H1 (cell line): ENCODE results near the gene OTOF. TPM values are rescaled to one million over a fixed set of nuclear protein-coding genes. Genes with fewer than 3 reads are reported as not detected.

Experiments
- CTCF ChIA-PET: fragments of 300-600 bp; sonication (Branson Sonifier 250); formaldehyde crosslinking; loops from one replicate; lab custom pipeline; 2021; ENCODE audit not compliant: partially characterized antibody; lab: Charles Lee
- POLR2A ChIA-PET: fragments of 300-600 bp; sonication (Branson Sonifier 250); formaldehyde crosslinking; loops from one replicate; lab custom pipeline; 2021; ENCODE audit warnings: inconsistent platforms; ENCODE audit not compliant: partially characterized antibody; lab: Charles Lee
- DNase-seq, 2 experiments: peaks; one replicate each; pipeline versions ENCODE4 v3.0.0 to v3.0.0-alpha.2; 2010 to 2022; ENCODE audit warnings: low spot score in 2 of 2, low read depth in 1 of 2, mixed read lengths in 1 of 2
- FAIRE-seq: peaks from 2 replicates; lab custom pipeline; 2011; peaks lifted over from hg19 to GRCh38; lab: Jason Lieb, UNC
- H2AFZ ChIP-seq: 2 replicates; pipeline ENCODE4 v1.8.1; 2012; ENCODE audit warnings: low read length, inconsistent platforms
- H2AK5ac ChIP-seq: 2 replicates; pipeline ENCODE4 v1.6.1; 2013; ENCODE audit warnings: low read depth, low read length
- H2BK120ac ChIP-seq: replicated peaks from 2 replicates; pipeline ENCODE3; 2013; ENCODE audit warnings: low read depth, low read length, inconsistent platforms
- H2BK12ac ChIP-seq: 2 replicates; pipeline ENCODE4 v1.6.1; 2013; ENCODE audit warnings: low read depth, low read length
- H2BK15ac ChIP-seq: 2 replicates; pipeline ENCODE4 v1.6.1; 2013; ENCODE audit warnings: low read length
- H2BK20ac ChIP-seq: 2 replicates; pipeline ENCODE4 v1.6.1; 2013; ENCODE audit warnings: low read length
- H2BK5ac ChIP-seq: 2 replicates; pipeline ENCODE4 v1.6.1; 2013; ENCODE audit warnings: low read depth, low read length
- H3K14ac ChIP-seq: 2 replicates; pipeline ENCODE4 v1.6.1; 2013; ENCODE audit warnings: inconsistent platforms; ENCODE audit not compliant: insufficient read length
- H3K18ac ChIP-seq: 2 replicates; pipeline ENCODE4 v1.6.1; 2013; ENCODE audit warnings: low read length; ENCODE audit errors: extremely low read depth
- H3K23ac ChIP-seq: 2 replicates; pipeline ENCODE4 v1.6.1; 2013; ENCODE audit warnings: inconsistent platforms; ENCODE audit not compliant: insufficient read length
- H3K23me2 ChIP-seq: 2 replicates; pipeline ENCODE4 v1.6.1; 2013; ENCODE audit warnings: low read depth, low read length
- H3K27ac ChIP-seq: 2 replicates; pipeline ENCODE4 v1.6.1; 2011; ENCODE audit warnings: low read depth, low read length, inconsistent platforms
- H3K27me3 ChIP-seq, 4 experiments: replicated peaks in 1 of 4; 1 replicate in 1 of 4; 2 replicates in 3 of 4; pipeline versions ENCODE4 v1.6.1 to v1.8.1; 2011 to 2013; ENCODE audit warnings: low read length in 3 of 4, mild to moderate bottlenecking in 3 of 4, inconsistent platforms in 2 of 4, mixed read lengths in 2 of 4, moderate library complexity in 1 of 4; ENCODE audit not compliant: control insufficient read depth in 3 of 4, insufficient read depth in 3 of 4; ENCODE audit errors: extremely low read depth in 1 of 4
- H3K36me3 ChIP-seq, 4 experiments: 2 replicates each; pipeline versions ENCODE4 v1.6.1 to v1.8.1; 2011 to 2013; ENCODE audit warnings: mild to moderate bottlenecking in 4 of 4, low read length in 3 of 4, moderate library complexity in 2 of 4, control low read depth in 1 of 4, inconsistent platforms in 1 of 4; ENCODE audit not compliant: insufficient read depth in 4 of 4, control insufficient read depth in 2 of 4
- H3K4ac ChIP-seq: replicated peaks from 2 replicates; pipeline ENCODE3; 2013; ENCODE audit warnings: low read length, low read depth, mixed read lengths, inconsistent platforms; ENCODE audit not compliant: insufficient read length
- H3K4me1 ChIP-seq, 4 experiments: replicated peaks in 1 of 4; 1 replicate in 1 of 4; 2 replicates in 3 of 4; pipeline versions ENCODE4 v1.6.1 to v1.8.1; 2011 to 2013; ENCODE audit warnings: low read length in 3 of 4, inconsistent platforms in 2 of 4, mixed read lengths in 1 of 4; ENCODE audit not compliant: insufficient read depth in 4 of 4, control insufficient read depth in 3 of 4
- H3K4me2 ChIP-seq, 2 experiments: 2 replicates each; pipeline versions ENCODE4 v1.6.1 to v1.8.1; 2011 to 2013; ENCODE audit warnings: low read depth in 2 of 2, low read length in 2 of 2, control low read depth in 1 of 2, inconsistent platforms in 1 of 2, mild to moderate bottlenecking in 1 of 2; ENCODE audit not compliant: insufficient read depth in 1 of 2
- H3K4me3 ChIP-seq, 4 experiments: fragments of 200-600, 300-600 bp in 1 of 4; sonication (generic), shearing (Covaris generic), sonication (Bioruptor Twin) in 1 of 4; 2 replicates each; pipeline versions ENCODE4 v1.5.1 to v1.8.1; 2011 to 2016; ENCODE audit warnings: low read length in 4 of 4, low read depth in 3 of 4, control low read depth in 2 of 4, inconsistent platforms in 2 of 4, mild to moderate bottlenecking in 2 of 4, mixed read lengths in 1 of 4, moderate library complexity in 1 of 4; ENCODE audit not compliant: insufficient read depth in 2 of 4; ENCODE audit errors: extremely low read depth in 1 of 4
- H3K56ac ChIP-seq: replicated peaks from 2 replicates; pipeline ENCODE3; 2013; ENCODE audit warnings: low read depth, mild to moderate bottlenecking, mixed read lengths, low read length, inconsistent platforms; ENCODE audit not compliant: insufficient read length
- H3K79me1 ChIP-seq: 2 replicates; pipeline ENCODE4 v1.6.1; 2013; ENCODE audit warnings: low read depth, low read length, control low read depth
- H3K79me2 ChIP-seq, 2 experiments: 2 replicates each; pipeline versions ENCODE4 v1.6.1 to v1.8.1; 2012 to 2013; ENCODE audit warnings: low read length in 2 of 2, mild to moderate bottlenecking in 2 of 2, inconsistent platforms in 1 of 2; ENCODE audit not compliant: insufficient read depth in 2 of 2, control insufficient read depth in 1 of 2
- H3K9ac ChIP-seq, 4 experiments: replicated peaks in 1 of 4; 1 replicate in 1 of 4; 2 replicates in 3 of 4; pipeline versions ENCODE4 v1.6.1 to v1.8.1; 2011 to 2013; ENCODE audit warnings: low read depth in 3 of 4, low read length in 3 of 4, control low read depth in 2 of 4, mild to moderate bottlenecking in 2 of 4, moderate library complexity in 2 of 4, inconsistent platforms in 1 of 4; ENCODE audit errors: extremely low read depth in 1 of 4
- H3K9me3 ChIP-seq, 2 experiments: 2 replicates each; pipeline versions ENCODE4 v1.6.1 to v1.8.1; 2012 to 2013; ENCODE audit warnings: mild to moderate bottlenecking in 2 of 2, moderate library complexity in 2 of 2, control low read depth in 1 of 2, inconsistent platforms in 1 of 2, low read depth in 1 of 2, low read length in 1 of 2, mixed read lengths in 1 of 2; ENCODE audit not compliant: insufficient read depth in 2 of 2
- H4K20me1 ChIP-seq, 2 experiments: replicated peaks in 1 of 2; 2 replicates each; pipeline versions ENCODE3 to v1.8.1; 2011 to 2013; ENCODE audit warnings: inconsistent platforms in 2 of 2, low read length in 2 of 2, mild to moderate bottlenecking in 1 of 2; ENCODE audit not compliant: insufficient read depth in 2 of 2, control insufficient read depth in 1 of 2
- H4K5ac ChIP-seq: 2 replicates; pipeline ENCODE4 v1.6.1; 2013; ENCODE audit warnings: low read length, low read depth, mixed read lengths, inconsistent platforms; ENCODE audit not compliant: insufficient read length
- H4K8ac ChIP-seq: 2 replicates; pipeline ENCODE4 v1.8.0; 2013; ENCODE audit warnings: mild to moderate bottlenecking, moderate library complexity, low read length, inconsistent platforms; ENCODE audit not compliant: insufficient read depth; ENCODE audit errors: extremely low read depth
- H4K91ac ChIP-seq: replicated peaks from 2 replicates; pipeline ENCODE3; 2013; ENCODE audit warnings: low read length, mixed read lengths, inconsistent platforms; ENCODE audit not compliant: insufficient read length
- CBX5 ChIP-seq: fragments of 300-800, 300-1000 bp; sonication (generic); IDR thresholded peaks from 2 replicates; pipeline ENCODE4 v1.7.1; 2016; ENCODE audit warnings: antibody characterized with exemption, low read length, low read depth
- CHD2 ChIP-seq: IDR thresholded peaks from 2 replicates; pipeline ENCODE4 v1.6.1; 2012; ENCODE audit warnings: low read length, improper control_type of control experiment
- CTBP2 ChIP-seq: IDR thresholded peaks from 2 replicates; pipeline ENCODE4 v1.7.0; 2011; ENCODE audit warnings: borderline replicate concordance, mild to moderate bottlenecking, moderate library complexity, mixed read lengths, low read length; ENCODE audit not compliant: insufficient read depth, insufficient read length
- CTCF ChIP-seq, 3 experiments: IDR thresholded peaks; 1 replicate in 2 of 3; 2 replicates in 1 of 3; pipeline versions ENCODE4 v1.5.1 to v1.6.1; 2011; ENCODE audit warnings: low read length in 3 of 3, mild to moderate bottlenecking in 3 of 3, inconsistent platforms in 2 of 3, low read depth in 1 of 3, moderate library complexity in 1 of 3; ENCODE audit not compliant: insufficient read depth in 1 of 3; ENCODE audit errors: control extremely low read depth in 1 of 3
- EP300 ChIP-seq, 2 experiments: IDR thresholded peaks; 1 replicate in 1 of 2; 2 replicates in 1 of 2; pipeline ENCODE4 v1.6.1; 2011 to 2012; ENCODE audit warnings: low read depth in 2 of 2, low read length in 2 of 2, mild to moderate bottlenecking in 2 of 2, borderline replicate concordance in 1 of 2, inconsistent platforms in 1 of 2, moderate library complexity in 1 of 2
- JUND ChIP-seq: IDR thresholded peaks from 2 replicates; pipeline ENCODE4 v1.6.1; 2011; ENCODE audit warnings: mild to moderate bottlenecking, improper control_type of control experiment, low read length
- KDM4A ChIP-seq: IDR thresholded peaks from one replicate; pipeline ENCODE4 v1.7.1; 2012; ENCODE audit warnings: low read depth, mild to moderate bottlenecking, moderate library complexity, low read length, inconsistent platforms; ENCODE audit not compliant: severe bottlenecking
- KDM5A ChIP-seq: fragments of 200-600 bp; IDR thresholded peaks from 2 replicates; pipeline ENCODE4 v1.7.1; 2012; ENCODE audit warnings: mild to moderate bottlenecking, low read length, inconsistent platforms, mixed read lengths
- MAFK ChIP-seq: IDR thresholded peaks from 2 replicates; pipeline ENCODE4 v1.6.1; 2012; ENCODE audit warnings: low read depth, mild to moderate bottlenecking, improper control_type of control experiment, low read length
- PHF8 ChIP-seq: fragments of 200-600 bp; sonication (generic); conservative IDR thresholded peaks from 2 replicates; pipeline ENCODE4 v1.7.1; 2012; ENCODE audit warnings: low read depth, mild to moderate bottlenecking, inconsistent platforms, low read length, moderate library complexity
- POLR2AphosphoS5 ChIP-seq: IDR thresholded peaks from 2 replicates; pipeline ENCODE4 v1.6.1; 2011; ENCODE audit warnings: low read depth, low read length
- SUZ12 ChIP-seq: fragments of 200-600 bp; sonication (generic); IDR thresholded peaks from 2 replicates; pipeline ENCODE4 v1.6.1; 2012; ENCODE audit warnings: mild to moderate bottlenecking, inconsistent platforms, low read length, moderate library complexity, mixed read lengths
- WGBS, 2 experiments: shearing (Covaris generic) in 1 of 2; methylation state at CpG; one replicate each; pipeline versions ENCODE4 v1.1.6 to v1.1.7; 2013 to 2015; ENCODE audit warnings: low lambda C conversion rate in 2 of 2, mixed read lengths in 2 of 2, inconsistent platforms in 1 of 2, low coverage in 1 of 2, missing lambda C conversion rate in 1 of 2; ENCODE audit not compliant: insufficient replicate concordance in 2 of 2, insufficient coverage in 1 of 2, insufficient read length in 1 of 2; ENCODE audit errors: extremely low coverage in 1 of 2, missing lambda C conversion rate in 1 of 2; 5-methylcytosine and 5-hydroxymethylcytosine counted together
- polyA plus RNA-seq, 7 experiments: library from polyadenylated mRNA; depleted of rRNA in 3 of 7; stranded (reverse) in 5 of 7; unstranded in 2 of 7; fragments of >200 nt in 5 of 7; fragments of 200-250 nt in 2 of 7; gene quantifications; 1 replicate in 5 of 7; 2 replicates in 1 of 7; 4 replicates in 1 of 7; pipeline versions ENCODE4 v1.2.1 to v1.2.3, GENCODE V29; 2011 to 2013; ENCODE audit warnings: missing spikeins in 2 of 7, mixed read lengths in 2 of 7
- total RNA-seq: library from RNA; stranded (reverse); fragmentation: NEBNext Ultra II Directional; extraction: Animal tissue kit (Norgen Biotek cat#: 25700); gene quantifications from 2 replicates; pipeline ENCODE4 v1.2.1, GENCODE V29; 2021

OTOF gene
- total and polyA plus RNA-seq, 2 of the 8 experiments (the other 6 are each of a cell fraction or from before 2014, with no cell fraction given) = 0.06 TPM; not detected in 1

GRCh38 chr2:26513261-26513660, 35.3 kb upstream of the OTOF start:
- H2AFZ ChIP-seq = no peak overlapping the region
- H3K79me1 ChIP-seq = no peaks in the 10 kb centered on the region
- FAIRE-seq (no peak), DNase-seq (no peak)
- H3K23me2 ChIP-seq = no peaks in the 10 kb centered on the region
- H3K4me2 ChIP-seq = no peak overlapping the region
- H3K23ac ChIP-seq = no peak overlapping the region
- H4K91ac ChIP-seq = no peak overlapping the region
- no peak overlapping the region for H3K4me3 ChIP-seq
- no peaks in the 10 kb centered on the region for H3K9me3 ChIP-seq
- H3K4me1 ChIP-seq = no peaks in the 10 kb centered on the region
- H3K36me3 ChIP-seq = no peaks in the 10 kb centered on the region
- H3K27ac ChIP-seq = no peak overlapping the region
- H4K20me1 ChIP-seq = no peaks in the 10 kb centered on the region
- no peak overlapping the region for H3K56ac ChIP-seq
- H3K27me3 ChIP-seq = peaks cover 0 to 1% (median 0%) of the 10 kb centered on the region in 4 experiments; a peak in 1 of 7 replicates
- H3K9ac ChIP-seq = no peak overlapping the region
- H2BK120ac ChIP-seq = no peak overlapping the region
- H2BK12ac ChIP-seq = no peak overlapping the region
- no peak overlapping the region for H2BK15ac ChIP-seq
- H3K79me2 ChIP-seq = no peaks in the 10 kb centered on the region
- no peak overlapping the region for H3K18ac ChIP-seq
- no peak overlapping the region for H3K4ac ChIP-seq
- no peak overlapping the region for H3K14ac ChIP-seq
- ChIA-PET CTCF (interaction anchor here (2.3 to 6.8 kb wide), 2 partner anchors 7 to 11 kb away, joined by 10 to 51 read pairs; no protein-coding TSS in a partner anchor), POLR2A (no interaction called here)
- H4K5ac ChIP-seq = no peak overlapping the region
- no peak overlapping the region for H2AK5ac ChIP-seq
- H4K8ac ChIP-seq = no peak overlapping the region
- no peak overlapping the region for H2BK20ac ChIP-seq
- WGBS, 2 experiments = 95% methylated on average over 9 of the region's 9 CpGs; no CpG with 5 or more reads in 1 of the 2 experiments
- H2BK5ac ChIP-seq = no peak overlapping the region
- TF ChIP-seq EP300 (IDR thresholded peaks at IDR 0.05; ENCODE audit: borderline replicate concordance in 1 of 2, low read depth in 2 of 2, low read length in 2 of 2) = no peak
- no peak for TF ChIP-seq PHF8
- no peak for TF ChIP-seq MAFK
- TF ChIP-seq CTCF (IDR thresholded peaks at IDR 0.05; ENCODE audit: control extremely low read depth in 1 of 3, insufficient read depth in 1 of 3, low read depth in 1 of 3, low read length in 3 of 3) = no peak
- TF ChIP-seq JUND = no peak
- no peak for TF ChIP-seq POLR2AphosphoS5
- TF ChIP-seq KDM5A = no peak
- TF ChIP-seq CHD2 = no peak
- TF ChIP-seq CBX5 = no peak
- TF ChIP-seq KDM4A = no peak
- TF ChIP-seq CTBP2 = no peak
- TF ChIP-seq SUZ12 = no peak
